Measurements from ENCODE around the gene SMARCAL1. TPM values are rescaled to one million over a fixed set of nuclear protein-coding genes. Genes with fewer than 3 reads are reported as not detected.
A peak's percentile ranks its signal among the peaks of the same experiment; 100 is the strongest.

Gene SMARCAL1
- total RNA-seq, 1 experiment from 2014 or later, result 40.5 TPM

DNA sequence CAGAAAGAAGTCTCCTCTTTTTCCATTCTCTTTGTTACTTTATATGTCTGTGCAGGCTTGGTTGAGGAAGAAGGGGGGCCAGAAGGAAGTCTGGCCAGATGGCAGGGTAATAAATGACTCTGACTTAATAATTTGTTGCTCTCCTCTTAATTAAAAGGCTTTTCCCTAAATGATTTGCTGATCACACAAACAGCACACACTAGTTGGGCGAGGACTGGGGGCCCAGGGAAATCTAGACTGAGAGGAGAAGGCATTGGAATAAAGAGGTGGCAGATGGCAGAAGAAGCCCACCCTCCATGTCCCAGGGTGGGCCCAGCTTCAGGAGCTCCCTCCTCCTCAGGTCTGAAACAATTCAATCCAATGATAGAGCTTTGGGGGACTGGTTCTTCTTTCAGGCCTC, 12.7 kb upstream of the SMARCAL1 start:
- DNase-seq, result no peak
- H3K79me2 ChIP-seq (ENCODE audit: low read depth), result no peaks in the 10 kb centered on the region
- H2AFZ ChIP-seq, result no peak overlapping the region
- intact Hi-C loops (cut with micrococcal nuclease; ENCODE audit: unreplicated experiment), result no loop called here
- ChIA-PET CTCF (no interaction called here), POLR2A (ENCODE audit: unreplicated experiment) (interaction anchor here (0.6 kb wide), 1 partner anchor 182 kb away, joined by 3 read pairs; no protein-coding TSS in a partner anchor)
- H3F3A ChIP-seq (ENCODE audit: insufficient read depth, low read depth), result no peaks in the 10 kb centered on the region
- no peak overlapping the region for H3K4me2 ChIP-seq
- H3K27me3 ChIP-seq (ENCODE audit: insufficient read depth, low read depth), result no peaks in the 10 kb centered on the region
- H3K36me3 ChIP-seq (ENCODE audit: low read depth), result no peaks in the 10 kb centered on the region
- no peak overlapping the region for H3K27ac ChIP-seq
- H3K9me2 ChIP-seq (ENCODE audit: insufficient read depth), result no peaks in the 10 kb centered on the region
- H4K20me1 ChIP-seq (ENCODE audit: insufficient read depth), result no peaks in the 10 kb centered on the region
- BruUV-seq (replicated peaks), result no TSS peak
- H3K4me3 ChIP-seq, result no peak overlapping the region
- no peaks in the 10 kb centered on the region for H3K4me1 ChIP-seq (replicated peaks; ENCODE audit: insufficient read depth)
- no peaks in the 10 kb centered on the region for H3K9me3 ChIP-seq (ENCODE audit: insufficient read depth, low read depth)
- no peak for TF ChIP-seq EZH2 (IDR thresholded peaks at IDR 0.05; ENCODE audit: low read depth)
- TF ChIP-seq, protein P1, sequence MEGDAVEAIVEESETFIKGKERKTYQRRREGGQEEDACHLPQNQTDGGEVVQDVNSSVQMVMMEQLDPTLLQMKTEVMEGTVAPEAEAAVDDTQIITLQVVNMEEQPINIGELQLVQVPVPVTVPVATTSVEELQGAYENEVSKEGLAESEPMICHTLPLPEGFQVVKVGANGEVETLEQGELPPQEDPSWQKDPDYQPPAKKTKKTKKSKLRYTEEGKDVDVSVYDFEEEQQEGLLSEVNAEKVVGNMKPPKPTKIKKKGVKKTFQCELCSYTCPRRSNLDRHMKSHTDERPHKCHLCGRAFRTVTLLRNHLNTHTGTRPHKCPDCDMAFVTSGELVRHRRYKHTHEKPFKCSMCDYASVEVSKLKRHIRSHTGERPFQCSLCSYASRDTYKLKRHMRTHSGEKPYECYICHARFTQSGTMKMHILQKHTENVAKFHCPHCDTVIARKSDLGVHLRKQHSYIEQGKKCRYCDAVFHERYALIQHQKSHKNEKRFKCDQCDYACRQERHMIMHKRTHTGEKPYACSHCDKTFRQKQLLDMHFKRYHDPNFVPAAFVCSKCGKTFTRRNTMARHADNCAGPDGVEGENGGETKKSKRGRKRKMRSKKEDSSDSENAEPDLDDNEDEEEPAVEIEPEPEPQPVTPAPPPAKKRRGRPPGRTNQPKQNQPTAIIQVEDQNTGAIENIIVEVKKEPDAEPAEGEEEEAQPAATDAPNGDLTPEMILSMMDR (conservative IDR thresholded peaks at IDR 0.05), result no peak

DNA sequence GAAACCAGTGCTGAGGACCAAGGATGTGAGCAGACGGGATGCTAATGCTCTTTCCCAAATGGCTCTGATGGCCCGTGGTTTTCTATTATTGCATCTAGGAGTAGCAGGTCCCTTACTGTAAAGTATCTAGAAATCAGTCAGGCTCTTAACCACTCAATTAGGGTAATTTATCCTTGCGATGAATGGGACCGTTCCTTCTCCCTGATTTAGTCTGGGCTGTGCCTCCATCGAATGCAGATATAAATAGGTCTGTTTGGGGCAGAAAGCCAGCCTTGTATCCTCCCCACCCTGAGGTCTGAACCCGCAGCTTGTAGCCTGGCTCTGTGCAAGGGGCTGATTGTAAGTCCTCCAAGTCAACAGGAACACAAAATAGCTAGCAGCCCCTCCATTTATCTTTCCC, 9.5 kb upstream of the SMARCAL1 start:
- Histone ChIP-seq H2AFZ (no peak overlapping the region), H3K4me1 (replicated peaks; ENCODE audit: insufficient read depth) (no peaks in the 10 kb centered on the region), H3K27ac (no peak overlapping the region), H3K36me3 (ENCODE audit: low read depth) (no peaks in the 10 kb centered on the region), H3K9me3 (ENCODE audit: insufficient read depth, low read depth) (no peaks in the 10 kb centered on the region), H3K9me2 (ENCODE audit: insufficient read depth) (no peaks in the 10 kb centered on the region), H3F3A (ENCODE audit: insufficient read depth, low read depth) (no peaks in the 10 kb centered on the region), H4K20me1 (ENCODE audit: insufficient read depth) (no peaks in the 10 kb centered on the region), H3K27me3 (ENCODE audit: insufficient read depth, low read depth) (no peaks in the 10 kb centered on the region), H3K4me2 (no peak overlapping the region), H3K79me2 (ENCODE audit: low read depth) (no peaks in the 10 kb centered on the region), H3K4me3 (no peak overlapping the region)
- POLR2A ChIA-PET (ENCODE audit: unreplicated experiment), result interaction anchor here (0.6 kb wide), 1 partner anchor 35 kb away, joined by 5 read pairs; no protein-coding TSS in a partner anchor
- BruUV-seq (replicated peaks), result no TSS peak
- CTCF ChIA-PET, result interaction anchor here (1.2 kb wide), 1 partner anchor 179 kb away, joined by 3 read pairs; no protein-coding TSS in a partner anchor
- no peak for DNase-seq
- TF ChIP-seq, protein P1 (conservative IDR thresholded peaks at IDR 0.05), result no peak
- no peak for TF ChIP-seq EZH2 (IDR thresholded peaks at IDR 0.05; ENCODE audit: low read depth)
- intact Hi-C loops (cut with micrococcal nuclease; ENCODE audit: unreplicated experiment), result no loop called here

DNA sequence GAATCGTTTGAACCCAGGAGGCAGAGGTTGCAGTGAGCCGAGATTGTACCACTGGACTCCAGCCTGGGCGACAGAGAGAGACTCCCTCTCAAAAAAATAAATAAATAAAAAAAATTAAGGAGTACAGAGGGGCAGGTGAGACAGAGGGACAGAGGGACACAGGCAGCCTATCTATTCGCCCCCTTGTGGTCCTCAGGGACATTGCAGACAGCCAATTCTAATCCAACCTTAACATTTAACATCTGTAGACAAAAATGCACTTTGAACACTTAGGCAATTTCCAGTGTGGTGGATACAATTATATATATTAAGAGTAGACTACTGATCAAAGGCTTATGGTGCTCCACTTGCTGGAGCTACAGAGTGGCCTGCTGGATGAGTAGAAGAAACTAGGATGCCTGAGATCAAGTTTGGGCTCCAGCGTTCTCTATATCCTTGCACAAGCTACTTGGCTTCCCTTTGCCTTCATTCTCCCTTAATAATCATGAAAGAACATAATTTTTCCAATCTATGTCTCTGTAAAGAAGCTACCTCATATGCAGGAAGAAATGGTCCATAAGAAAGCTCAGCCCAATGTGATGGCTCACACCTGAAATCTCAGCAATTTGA, 8.2 kb upstream of the SMARCAL1 start:
- Histone ChIP-seq H3K4me2 (no peak overlapping the region), H3K9me3 (ENCODE audit: insufficient read depth, low read depth) (no peaks in the 10 kb centered on the region), H3K79me2 (ENCODE audit: low read depth) (no peaks in the 10 kb centered on the region), H3K9me2 (ENCODE audit: insufficient read depth) (no peaks in the 10 kb centered on the region), H3F3A (ENCODE audit: insufficient read depth, low read depth) (no peaks in the 10 kb centered on the region), H2AFZ (no peak overlapping the region), H4K20me1 (ENCODE audit: insufficient read depth) (no peaks in the 10 kb centered on the region), H3K36me3 (ENCODE audit: low read depth) (no peaks in the 10 kb centered on the region), H3K27ac (no peak overlapping the region), H3K4me3 (no peak overlapping the region), H3K27me3 (ENCODE audit: insufficient read depth, low read depth) (no peaks in the 10 kb centered on the region), H3K4me1 (replicated peaks; ENCODE audit: insufficient read depth) (no peaks in the 10 kb centered on the region)
- ChIA-PET CTCF (interaction anchor here (0.7 to 1.2 kb wide), 2 partner anchors 181 to 1179 kb away, joined by 3 read pairs; no protein-coding TSS in a partner anchor), POLR2A (ENCODE audit: unreplicated experiment) (no interaction called here)
- BruUV-seq (replicated peaks), result no TSS peak
- TF ChIP-seq, protein P1 (conservative IDR thresholded peaks at IDR 0.05), result peak; percentile 87
- no peak for TF ChIP-seq EZH2 (IDR thresholded peaks at IDR 0.05; ENCODE audit: low read depth)
- peak; percentile 33 to 39 for DNase-seq
- intact Hi-C loops (cut with micrococcal nuclease; ENCODE audit: unreplicated experiment), result no loop called here

Measured in PC-9 (cell line).